Bronchial epithelial cell (primary cell): ENCODE data around the gene CEP128. TPM values are rescaled to one million over a fixed set of nuclear protein-coding genes. Genes with fewer than 3 reads are reported as not detected.
A peak's percentile ranks its signal among the peaks of the same experiment; 100 is the strongest.

Source experiments
- DNase-seq: peaks from one replicate; pipeline ENCODE4 v3.0.0-alpha.2; 2010; ENCODE audit warnings: low read depth
- FAIRE-seq: peaks from 2 replicates; lab custom pipeline; 2011; peaks lifted over from hg19 to GRCh38; lab: Jason Lieb, UNC
- H3K27me3 ChIP-seq: 2 replicates; pipeline ENCODE4 v1.5.1; 2011; ENCODE audit warnings: low read length; ENCODE audit not compliant: control insufficient read depth, insufficient read depth
- H3K36me3 ChIP-seq: 2 replicates; pipeline ENCODE4 v1.5.1; 2011; ENCODE audit warnings: low read length; ENCODE audit not compliant: control insufficient read depth, insufficient read depth
- H3K4me3 ChIP-seq: 2 replicates; pipeline ENCODE4 v1.5.1; 2011; ENCODE audit warnings: mild to moderate bottlenecking, low read depth, low read length, control low read depth
- CTCF ChIP-seq: IDR thresholded peaks from 2 replicates; pipeline ENCODE4 v1.5.1; 2011; ENCODE audit warnings: mild to moderate bottlenecking, moderate library complexity, low read length, control low read depth, inconsistent platforms; ENCODE audit not compliant: insufficient read depth, severe bottlenecking
- total RNA-seq: library from RNA; depleted of rRNA; stranded (reverse); fragments of >200 nt; gene quantifications from 2 replicates; pipeline ENCODE4 v1.2.1, GENCODE V29; 2014

CEP128 gene
- total RNA-seq, 1 donor from 2014 or later: 6.6 TPM

GRCh38 chr14:80645667-80646413 lies 295.7 kb downstream of the CEP128 start:
- FAIRE-seq (no peak), DNase-seq (peak; percentile 29)
- Histone ChIP-seq H3K27me3 (no peaks in the 10 kb centered on the region), H3K4me3 (no peak overlapping the region), H3K36me3 (no peaks in the 10 kb centered on the region)
- TF ChIP-seq CTCF: no peak

- FAIRE-seq (no peak), DNase-seq (no peak)
- no peak overlapping the region for H3K4me3 ChIP-seq
- no peaks in the 10 kb centered on the region for H3K27me3 ChIP-seq
- TF ChIP-seq CTCF: no peak
- no peaks in the 10 kb centered on the region for H3K36me3 ChIP-seq
Measured at GRCh38 chr14:80644826-80645225, 296.7 kb downstream of the CEP128 start.

- no peaks in the 10 kb centered on the region for H3K27me3 ChIP-seq
- no peaks in the 10 kb centered on the region for H3K36me3 ChIP-seq
- FAIRE-seq: no peak
- DNase-seq: peak; percentile 84
- no peak for TF ChIP-seq CTCF
- no peak overlapping the region for H3K4me3 ChIP-seq
Measured at GRCh38 chr14:80638620-80639515, 302.7 kb downstream of the CEP128 start.

GRCh38 chr14:80637756-80638619 lies 303.6 kb downstream of the CEP128 start:
- H3K4me3 ChIP-seq: no peak overlapping the region
- FAIRE-seq (no peak), DNase-seq (no peak)

More at GRCh38 chr14:80637756-80638619, 303.6 kb downstream of the CEP128 start:
- Histone ChIP-seq H3K27me3 (no peaks in the 10 kb centered on the region), H3K36me3 (no peaks in the 10 kb centered on the region)
- TF ChIP-seq CTCF: no peak
